Gastrocnemius medialis (tissue), 4 donors: ENCODE measurements around the gene SPOCK1. TPM values are rescaled to one million over a fixed set of nuclear protein-coding genes. Genes with fewer than 3 reads are reported as not detected.

ENCODE experiments used
- ATAC-seq, 2 donors: fragments of 150-250 bp; one replicate each; pipeline ENCODE4 v1.9.1; 2016
- DNase-seq, 2 donors: peaks; one replicate each; pipeline ENCODE4 v3.0.0-alpha.2; 2019
- H3K27ac ChIP-seq, 4 donors: fragments of 200-600 bp; sonication (generic); 1 replicate in 1 of 4; 2 replicates in 3 of 4; pipeline ENCODE4 v1.5.1; 2016 to 2018; ENCODE audit warnings: mild to moderate bottlenecking in 2 of 4, moderate library complexity in 1 of 4
- H3K27me3 ChIP-seq, 3 donors: fragments of 200-600 bp; sonication (generic) in 2 of 3; 1 replicate in 1 of 3; 2 replicates in 2 of 3; pipeline versions ENCODE4 v1.5.1 to v1.6.0; 2016 to 2019; ENCODE audit warnings: mild to moderate bottlenecking in 1 of 3, moderate library complexity in 1 of 3
- H3K36me3 ChIP-seq, 2 donors: fragments of 200-600 bp; sonication (generic) in 1 of 2; one replicate each; pipeline ENCODE4 v1.5.1; 2017 to 2018
- H3K4me1 ChIP-seq, 2 donors: fragments of 200-600 bp; sonication (generic) in 1 of 2; one replicate each; pipeline ENCODE4 v1.5.1; 2016 to 2017; ENCODE audit warnings: mild to moderate bottlenecking in 2 of 2
- H3K4me3 ChIP-seq, 4 donors: fragments of 200-600 bp; sonication (generic) in 3 of 4; 1 replicate in 1 of 4; 2 replicates in 3 of 4; pipeline ENCODE4 v1.5.1; 2016 to 2019; ENCODE audit warnings: mild to moderate bottlenecking in 2 of 4
- H3K9me3 ChIP-seq, 3 donors: fragments of 200-600 bp; sonication (generic) in 2 of 3; 1 replicate in 1 of 3; 2 replicates in 2 of 3; pipeline ENCODE4 v1.5.1; 2016 to 2019
- POLR2A ChIP-seq, 2 donors: fragments of 450-650 bp; IDR thresholded peaks; one replicate each; pipeline ENCODE4 v1.6.1; 2017; ENCODE audit warnings: antibody characterized with exemption in 2 of 2, mild to moderate bottlenecking in 2 of 2, moderate library complexity in 2 of 2
- in situ Hi-C, 4 donors: fragments of 200-750 bp; cut with MboI; loops; one replicate each; pipeline versions ENCODE4 v1.15.0 to v1.8.0; 2017; ENCODE audit warnings: low sequenced_read_pairs in 4 of 4
- intact Hi-C: fragments of 100-400 bp; cut with DNase I; formaldehyde crosslinking; loops from one replicate; pipeline ENCODE4 v1.15.1; 2023; ENCODE audit warnings: low total_unique reads
- total RNA-seq, 4 donors: library from RNA; depleted of rRNA; stranded (reverse); fragments of >200 nt; gene quantifications; one replicate each; pipeline versions ENCODE4 v1.1.0 to v1.2.3, GENCODE V29; 2016
- TF ChIP-seq, protein P1 (sequence below), 5 experiments: fragments of 450-650 bp in 3 of 5; fragments of 200-600 bp in 2 of 5; sonication (generic) in 2 of 5; IDR thresholded peaks in 4 of 5; conservative IDR thresholded peaks in 1 of 5; 1 replicate in 4 of 5; 2 replicates in 1 of 5; pipeline ENCODE4 v1.5.1; 2016 to 2019; ENCODE audit warnings: antibody characterized with exemption in 5 of 5, mild to moderate bottlenecking in 3 of 5, moderate library complexity in 3 of 5

SPOCK1 gene
- total RNA-seq, 4 donors from 2014 or later: 5.8 to 33.8 (median 25.3) TPM

DNA sequence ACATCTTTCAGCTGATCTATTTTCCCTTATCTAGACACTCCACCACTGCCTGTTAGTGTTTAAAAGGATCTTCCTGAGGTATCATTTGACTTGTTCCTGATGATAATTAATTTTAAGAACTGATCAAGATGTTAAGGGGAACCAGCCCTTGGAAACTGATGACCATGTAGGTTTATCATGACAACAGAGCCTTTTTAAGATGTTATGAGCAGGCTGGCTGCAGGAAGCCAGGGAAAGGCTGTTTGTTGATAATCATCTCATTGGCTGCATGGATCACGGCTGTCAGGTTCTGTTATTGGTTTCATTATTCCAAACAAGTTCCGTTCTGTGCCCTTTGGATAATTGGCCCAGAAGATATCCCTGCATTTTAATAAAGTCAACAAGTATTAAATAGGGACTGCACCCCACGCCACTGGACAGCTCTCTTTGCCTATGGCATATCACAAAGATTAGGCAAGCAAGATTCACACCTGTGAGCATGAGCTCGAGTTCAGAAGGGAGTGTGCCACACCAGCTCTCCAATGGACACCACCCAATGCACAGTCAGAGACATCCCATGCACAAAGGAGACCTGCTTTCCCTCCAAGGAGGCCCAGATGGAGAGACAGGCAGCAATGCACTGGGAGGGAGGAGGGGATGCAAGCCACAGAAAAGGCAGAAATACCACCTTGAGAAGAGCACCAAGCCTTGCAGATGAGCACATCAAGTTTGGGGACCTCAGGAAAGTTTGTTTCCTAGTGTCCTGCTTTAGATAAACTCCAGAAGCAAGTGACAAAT lies 88.7 kb downstream of the SPOCK1 start:
- Histone ChIP-seq H3K9me3 (no peaks in the 10 kb centered on the region), H3K36me3 (no peaks in the 10 kb centered on the region), H3K27ac (no peak overlapping the region), H3K27me3 (no peaks in the 10 kb centered on the region), H3K4me1 (no peaks in the 10 kb centered on the region), H3K4me3 (no peak overlapping the region)
- TF ChIP-seq, protein P1, sequence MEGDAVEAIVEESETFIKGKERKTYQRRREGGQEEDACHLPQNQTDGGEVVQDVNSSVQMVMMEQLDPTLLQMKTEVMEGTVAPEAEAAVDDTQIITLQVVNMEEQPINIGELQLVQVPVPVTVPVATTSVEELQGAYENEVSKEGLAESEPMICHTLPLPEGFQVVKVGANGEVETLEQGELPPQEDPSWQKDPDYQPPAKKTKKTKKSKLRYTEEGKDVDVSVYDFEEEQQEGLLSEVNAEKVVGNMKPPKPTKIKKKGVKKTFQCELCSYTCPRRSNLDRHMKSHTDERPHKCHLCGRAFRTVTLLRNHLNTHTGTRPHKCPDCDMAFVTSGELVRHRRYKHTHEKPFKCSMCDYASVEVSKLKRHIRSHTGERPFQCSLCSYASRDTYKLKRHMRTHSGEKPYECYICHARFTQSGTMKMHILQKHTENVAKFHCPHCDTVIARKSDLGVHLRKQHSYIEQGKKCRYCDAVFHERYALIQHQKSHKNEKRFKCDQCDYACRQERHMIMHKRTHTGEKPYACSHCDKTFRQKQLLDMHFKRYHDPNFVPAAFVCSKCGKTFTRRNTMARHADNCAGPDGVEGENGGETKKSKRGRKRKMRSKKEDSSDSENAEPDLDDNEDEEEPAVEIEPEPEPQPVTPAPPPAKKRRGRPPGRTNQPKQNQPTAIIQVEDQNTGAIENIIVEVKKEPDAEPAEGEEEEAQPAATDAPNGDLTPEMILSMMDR (IDR thresholded peaks at IDR 0.05 in 4 of 5, conservative IDR thresholded peaks at IDR 0.05 in 1 of 5): no peak
- no peak for TF ChIP-seq POLR2A (IDR thresholded peaks at IDR 0.05)
- in situ Hi-C loops (no loop called here), intact Hi-C loops (no loop called here)
- ATAC-seq (no peak), DNase-seq (no peak)

GRCh38 chr5:137409736-137410135 lies 89.4 kb downstream of the SPOCK1 start:
- intact Hi-C loops (no loop called here), in situ Hi-C loops (no loop called here)
- no peaks in the 10 kb centered on the region for H3K36me3 ChIP-seq

DNA sequence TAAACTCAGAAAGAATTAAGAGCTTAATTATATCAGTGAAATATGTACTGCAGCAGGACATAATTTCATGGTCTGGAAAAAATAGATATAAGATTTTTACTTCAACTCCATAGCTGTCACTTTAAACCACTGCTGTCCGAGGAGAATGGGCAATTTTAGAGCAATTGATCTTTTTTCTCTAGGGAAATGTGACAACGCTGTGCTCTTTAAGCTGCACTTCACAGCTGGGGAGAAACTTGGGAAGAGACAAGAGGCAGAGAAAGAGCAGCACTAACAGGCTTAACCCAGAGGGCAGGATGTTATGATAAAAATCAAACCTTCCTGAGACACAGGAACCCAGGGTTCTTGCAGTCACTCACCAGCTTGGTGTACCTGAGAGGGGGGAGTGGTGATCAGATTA lies 92.0 kb downstream of the SPOCK1 start:
- TF ChIP-seq, protein P1 (IDR thresholded peaks at IDR 0.05 in 4 of 5, conservative IDR thresholded peaks at IDR 0.05 in 1 of 5): no peak
- Histone ChIP-seq H3K4me3 (no peak overlapping the region), H3K9me3 (no peaks in the 10 kb centered on the region), H3K27ac (no peak overlapping the region), H3K27me3 (no peaks in the 10 kb centered on the region), H3K36me3 (no peaks in the 10 kb centered on the region), H3K4me1 (no peaks in the 10 kb centered on the region)
- ATAC-seq: no peak
- intact Hi-C loops (no loop called here), in situ Hi-C loops (no loop called here)
- DNase-seq: no peak

More at GRCh38 chr5:137409736-137410135, 89.4 kb downstream of the SPOCK1 start:
- Histone ChIP-seq H3K4me3 (no peak overlapping the region), H3K9me3 (no peaks in the 10 kb centered on the region), H3K27me3 (no peaks in the 10 kb centered on the region), H3K4me1 (no peaks in the 10 kb centered on the region), H3K27ac (no peak overlapping the region)
- DNase-seq: no peak
- TF ChIP-seq, protein P1 (IDR thresholded peaks at IDR 0.05 in 4 of 5, conservative IDR thresholded peaks at IDR 0.05 in 1 of 5): no peak
- TF ChIP-seq POLR2A (IDR thresholded peaks at IDR 0.05): no peak
- ATAC-seq: no peak

- Histone ChIP-seq H3K4me3 (no peak overlapping the region), H3K36me3 (no peaks in the 10 kb centered on the region), H3K27ac (no peak overlapping the region), H3K9me3 (no peaks in the 10 kb centered on the region), H3K27me3 (no peaks in the 10 kb centered on the region), H3K4me1 (no peaks in the 10 kb centered on the region)
- TF ChIP-seq POLR2A (IDR thresholded peaks at IDR 0.05): no peak
- TF ChIP-seq, protein P1 (IDR thresholded peaks at IDR 0.05 in 4 of 5, conservative IDR thresholded peaks at IDR 0.05 in 1 of 5): no peak
- ATAC-seq: no peak
- intact Hi-C loops (no loop called here), in situ Hi-C loops (no loop called here)
- DNase-seq: no peak
Measured at GRCh38 chr5:137405393-137405792, 93.7 kb downstream of the SPOCK1 start.
